GM12875 (cell line): ENCODE measurements around the gene SERPINB6.
"Not testable (repeated sequence)": the region's sequence is repeated elsewhere in the genome, so short reads cannot be mapped to it uniquely, and the experiment has no call there.

Experiments used
- H3K4me3 ChIP-seq: one replicate; pipeline ENCODE4 v1.5.1; 2011; ENCODE audit warnings: low read depth, low read length, control low read depth
- CTCF ChIP-seq: IDR thresholded peaks from 2 replicates; pipeline ENCODE4 v1.5.1; 2011; ENCODE audit warnings: low read depth, mild to moderate bottlenecking, control low read depth, inconsistent platforms, low read length, moderate library complexity, borderline replicate concordance; ENCODE audit not compliant: insufficient read depth

Gene SERPINB6

DNA sequence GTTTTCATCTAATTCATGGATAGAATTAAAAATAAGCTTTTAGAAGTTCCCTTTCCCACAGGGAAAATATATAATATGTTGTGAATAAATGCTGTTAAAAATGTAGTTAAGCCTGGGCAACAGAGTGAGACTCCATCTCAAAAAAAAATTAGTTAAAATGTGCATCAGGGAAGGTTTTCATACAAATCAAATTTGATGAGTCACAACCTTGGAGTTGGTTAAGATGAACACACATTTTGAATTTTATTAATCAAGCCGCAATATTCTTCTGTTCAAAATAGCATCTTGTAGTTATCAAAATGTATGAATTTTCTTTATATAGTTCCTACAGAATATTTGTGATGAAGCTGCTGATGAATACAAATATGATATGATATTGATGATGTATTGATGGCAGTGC lies 37.3 kb downstream of the SERPINB6 start:
- no peak for TF ChIP-seq CTCF

GRCh38 chr6:2932911-2933310 lies 38.5 kb downstream of the SERPINB6 start:
- not testable (repeated sequence) for H3K4me3 ChIP-seq

More for the DNA sequence above, 37.3 kb downstream of the SERPINB6 start:
- no peak overlapping the region for H3K4me3 ChIP-seq

GRCh38 chr6:2931970-2932748 lies 39.2 kb downstream of the SERPINB6 start:
- H3K4me3 ChIP-seq, result no peak overlapping the region
- TF ChIP-seq CTCF, result peak; percentile 94

DNA sequence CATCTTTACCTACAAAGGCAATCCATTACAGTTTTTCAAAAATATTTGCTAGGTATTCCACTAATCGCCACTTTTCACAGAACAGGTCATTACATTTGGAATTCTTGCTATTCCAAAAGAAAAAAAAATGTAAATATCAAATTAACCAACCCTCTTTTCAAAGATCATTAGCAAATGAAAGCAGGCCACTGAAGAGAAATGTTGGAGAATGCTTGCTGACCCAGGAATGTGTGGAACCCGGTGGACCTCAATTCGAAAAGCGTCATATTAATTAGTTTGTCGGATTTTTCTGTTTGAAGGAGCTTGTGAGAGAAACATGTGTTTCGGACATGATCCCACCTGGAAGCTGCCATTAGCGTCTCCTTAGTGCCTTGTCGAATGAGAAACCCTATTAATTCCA lies 40.3 kb downstream of the SERPINB6 start:
- H3K4me3 ChIP-seq, result no peak overlapping the region
- TF ChIP-seq CTCF, result no peak

GRCh38 chr6:2927931-2928330 lies 43.4 kb downstream of the SERPINB6 start:
- not testable (repeated sequence) for H3K4me3 ChIP-seq

GRCh38 chr6:2925842-2926747 lies 45.3 kb downstream of the SERPINB6 start:
- H3K4me3 ChIP-seq, result not testable (repeated sequence)

DNA sequence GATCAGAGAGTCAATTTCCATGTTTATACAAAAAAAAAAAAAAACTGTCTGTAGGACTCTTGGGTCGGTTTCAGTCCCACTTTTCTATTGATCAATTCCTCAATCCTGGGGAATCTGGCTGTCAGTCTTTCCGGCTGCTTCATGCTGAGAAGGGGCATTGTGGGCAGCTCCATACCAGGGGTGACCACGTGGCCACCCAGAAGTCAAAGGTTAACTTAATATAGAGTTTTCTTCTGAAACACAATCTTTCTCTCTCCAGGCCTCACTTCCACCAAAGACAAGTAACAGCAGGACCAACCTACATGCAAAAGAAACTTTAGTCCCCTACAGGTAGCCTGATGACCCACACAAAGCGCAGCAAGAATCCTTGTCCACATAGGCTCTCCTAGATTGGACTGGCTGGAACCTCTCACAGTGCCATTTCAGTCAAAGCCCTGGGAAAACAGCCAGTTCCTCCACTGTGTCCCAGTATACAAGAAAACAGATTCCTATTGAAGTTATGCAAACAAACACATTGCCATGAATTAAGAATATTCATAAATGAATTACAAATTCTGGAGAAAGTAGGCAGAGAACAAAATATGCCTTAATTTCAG lies 49.7 kb downstream of the SERPINB6 start:
- H3K4me3 ChIP-seq, result no peak overlapping the region
- TF ChIP-seq CTCF, result no peak

DNA sequence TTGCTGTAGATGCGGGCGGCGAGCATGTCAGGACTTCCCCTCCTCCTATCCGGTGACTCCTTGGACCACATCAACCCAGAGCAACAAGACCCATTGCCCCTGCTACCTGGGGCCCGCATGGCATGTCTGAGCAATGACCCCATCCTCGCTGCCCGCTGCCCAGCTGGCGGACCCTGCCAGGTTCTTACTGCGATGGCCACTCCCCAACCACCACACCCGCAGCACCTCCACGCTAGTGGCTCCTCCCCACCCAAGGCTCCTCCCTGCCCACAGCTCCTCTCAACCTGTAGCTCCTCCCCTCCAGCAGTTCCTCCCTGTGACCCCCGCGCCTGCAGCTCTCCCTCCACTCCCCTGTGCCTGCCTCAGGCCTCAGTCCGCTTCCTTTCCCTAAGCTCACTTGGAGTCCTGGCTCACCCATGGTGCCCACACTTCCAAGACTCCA lies 50.7 kb downstream of the SERPINB6 start:
- H3K4me3 ChIP-seq, result no peak overlapping the region
- TF ChIP-seq CTCF, result no peak
